T-helper 2 cell treated with Interferon-gamma antibody and Interleukin-4, amounts not matched to agents 5 μg/mL and 100 μg/mL, for 36 hours (primary cell): ENCODE measurements around the gene RAC2.

Experiments
- DNase-seq: peaks from one replicate; pipeline ENCODE4 v3.0.0; 2021; ENCODE audit warnings: low spot score
- H3K27ac Mint-ChIP-seq: one replicate; pipeline ENCODE4 v1.8.0; 2021; ENCODE audit warnings: mild to moderate bottlenecking, mixed read lengths
- H3K27me3 Mint-ChIP-seq: one replicate; pipeline ENCODE4 v1.8.0; 2021; ENCODE audit warnings: low read depth, mixed read lengths
- H3K36me3 Mint-ChIP-seq: one replicate; pipeline ENCODE4 v1.8.0; 2021; ENCODE audit warnings: low read depth, mixed read lengths
- H3K4me1 Mint-ChIP-seq: one replicate; pipeline ENCODE4 v1.8.0; 2021; ENCODE audit warnings: low read depth, mixed read lengths
- H3K4me3 Mint-ChIP-seq: one replicate; pipeline ENCODE4 v1.8.0; 2022; ENCODE audit warnings: mild to moderate bottlenecking, moderate library complexity, mixed read lengths
- H3K9me3 Mint-ChIP-seq: one replicate; pipeline ENCODE4 v1.8.0; 2021; ENCODE audit warnings: mixed read lengths

Gene RAC2

GRCh38 chr22:37186228-37186996 lies 57.7 kb downstream of the RAC2 start:
- peaks cover 8% of the 10 kb centered on the region for H3K36me3 Mint-ChIP-seq
- H3K4me3 Mint-ChIP-seq: peak overlapping the region; percentile 73
- no peaks in the 10 kb centered on the region for H3K9me3 Mint-ChIP-seq
- DNase-seq: peak; percentile 44
- no peaks in the 10 kb centered on the region for H3K27me3 Mint-ChIP-seq
- H3K4me1 Mint-ChIP-seq: peaks cover 42% of the 10 kb centered on the region
- H3K27ac Mint-ChIP-seq: peak overlapping the region; percentile 78

DNA sequence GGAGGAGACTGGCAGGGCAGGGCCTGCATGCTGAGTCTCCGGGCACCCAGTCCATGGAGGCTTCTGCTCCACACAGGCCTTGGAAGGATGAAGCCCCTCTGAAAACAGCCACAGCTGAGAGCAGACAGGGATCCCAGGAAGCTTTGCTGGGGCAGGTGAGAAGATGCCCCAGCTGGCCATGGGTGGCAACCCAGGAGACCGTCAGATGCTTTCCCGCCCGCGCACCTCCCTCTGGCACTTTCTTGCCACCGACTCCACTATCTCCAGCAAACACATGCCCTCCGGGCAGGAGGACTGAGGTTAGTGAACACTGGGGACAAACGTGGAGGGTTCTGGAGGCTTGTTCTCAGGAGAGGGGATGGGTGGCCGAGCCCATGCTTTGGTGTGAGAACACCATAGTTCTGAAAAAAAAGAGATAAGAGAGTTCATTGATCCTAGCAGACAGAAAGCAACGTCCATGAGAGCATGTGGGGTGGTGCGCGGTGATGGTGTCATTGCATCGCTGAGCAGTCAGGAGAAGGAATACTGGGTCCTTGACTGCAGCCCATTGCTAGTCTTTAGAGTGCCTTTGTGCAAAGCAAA lies 58.3 kb downstream of the RAC2 start:
- Mint-ChIP-seq H3K4me3 (peak overlapping the region; percentile 73), H3K4me1 (peaks cover 42% of the 10 kb centered on the region), H3K36me3 (peaks cover 8% of the 10 kb centered on the region), H3K9me3 (no peaks in the 10 kb centered on the region), H3K27ac (peak overlapping the region; percentile 78), H3K27me3 (no peaks in the 10 kb centered on the region)
- DNase-seq: no peak

DNA sequence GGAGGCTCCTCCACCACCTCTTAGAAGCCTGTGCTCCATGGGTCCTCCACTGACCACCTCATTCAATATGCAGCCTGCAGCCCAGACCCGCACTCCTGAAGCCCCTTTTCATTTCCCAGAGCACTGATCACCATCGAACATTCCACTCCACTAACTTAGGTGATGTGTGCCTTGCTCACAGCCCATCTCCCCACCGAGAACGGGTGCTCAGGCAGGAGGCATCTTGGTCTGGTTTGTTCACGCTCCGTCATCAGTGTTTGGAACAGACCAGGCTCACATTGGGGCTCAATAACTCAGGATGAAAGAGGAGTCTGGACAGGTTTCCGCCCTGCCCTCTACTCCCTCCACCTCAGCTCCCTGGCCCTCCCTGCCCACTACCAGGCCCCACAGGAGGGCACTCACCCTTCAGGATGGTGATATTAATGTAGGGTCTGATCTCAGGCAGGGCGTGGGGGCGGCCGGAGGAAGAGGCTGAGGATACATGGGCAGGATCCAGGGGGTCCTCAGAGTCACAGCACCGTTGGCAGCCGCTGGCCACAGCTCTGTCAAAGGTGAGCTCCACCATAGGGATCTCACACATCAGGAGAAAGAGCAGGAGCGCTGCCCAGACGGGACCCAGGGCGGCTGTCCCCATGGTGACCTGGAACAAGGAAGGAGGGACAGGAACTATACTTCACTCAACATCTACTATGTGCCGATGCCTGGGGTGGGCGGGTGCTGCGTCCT lies 59.1 kb downstream of the RAC2 start:
- Mint-ChIP-seq H3K9me3 (no peaks in the 10 kb centered on the region), H3K4me1 (peaks cover 42% of the 10 kb centered on the region), H3K36me3 (peaks cover 4% of the 10 kb centered on the region), H3K4me3 (no peak overlapping the region), H3K27me3 (no peaks in the 10 kb centered on the region), H3K27ac (peak overlapping the region; percentile 22)
- DNase-seq: no peak

- Mint-ChIP-seq H3K27ac (no peak overlapping the region), H3K4me3 (no peak overlapping the region)
These were observed 59.7 kb downstream of the RAC2 start for GRCh38 chr22:37184380-37184755.

GRCh38 chr22:37183432-37184379 lies 60.4 kb downstream of the RAC2 start:
- Mint-ChIP-seq H3K36me3 (no peaks in the 10 kb centered on the region), H3K9me3 (no peaks in the 10 kb centered on the region), H3K27me3 (no peaks in the 10 kb centered on the region), H3K4me1 (peaks cover 34% of the 10 kb centered on the region), H3K4me3 (no peak overlapping the region), H3K27ac (peak overlapping the region; percentile 56)
- no peak for DNase-seq

More at GRCh38 chr22:37184380-37184755, 59.7 kb downstream of the RAC2 start:
- Mint-ChIP-seq H3K27me3 (no peaks in the 10 kb centered on the region), H3K4me1 (peaks cover 40% of the 10 kb centered on the region), H3K9me3 (no peaks in the 10 kb centered on the region), H3K36me3 (peaks cover 2% of the 10 kb centered on the region)
- DNase-seq: no peak

- Mint-ChIP-seq H3K4me3 (no peak overlapping the region), H3K27me3 (no peaks in the 10 kb centered on the region), H3K9me3 (no peaks in the 10 kb centered on the region), H3K4me1 (peaks cover 32% of the 10 kb centered on the region), H3K27ac (no peak overlapping the region), H3K36me3 (no peaks in the 10 kb centered on the region)
- DNase-seq: no peak
These were observed 61.2 kb downstream of the RAC2 start for GRCh38 chr22:37182949-37183245.

- no peaks in the 10 kb centered on the region for H3K36me3 Mint-ChIP-seq
- DNase-seq: no peak
- H3K4me1 Mint-ChIP-seq: peaks cover 30% of the 10 kb centered on the region
These were observed 61.7 kb downstream of the RAC2 start for GRCh38 chr22:37182101-37182948.

DNA sequence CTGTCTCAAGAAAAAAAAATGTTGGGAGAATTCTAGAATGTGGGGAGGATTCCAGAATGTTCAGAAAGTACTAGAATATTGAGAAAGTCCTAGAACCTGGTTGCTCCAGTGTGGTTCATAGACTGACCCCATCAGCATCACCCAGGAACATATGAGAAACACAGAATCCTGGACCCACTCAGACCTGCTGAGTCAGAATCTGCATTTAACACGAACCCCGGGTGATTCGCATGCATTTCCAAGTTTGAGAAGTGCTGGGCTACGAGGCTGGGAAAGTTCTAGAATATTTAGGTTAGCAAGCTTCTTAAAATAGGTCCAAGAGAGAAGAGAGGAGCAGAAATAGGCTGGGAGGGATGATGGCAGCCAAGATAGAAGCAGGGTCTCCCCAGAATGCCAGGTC lies 62.4 kb downstream of the RAC2 start:
- peaks cover 26% of the 10 kb centered on the region for H3K4me1 Mint-ChIP-seq
- H3K27me3 Mint-ChIP-seq: peaks cover 3% of the 10 kb centered on the region
- no peak overlapping the region for H3K27ac Mint-ChIP-seq
- H3K9me3 Mint-ChIP-seq: no peaks in the 10 kb centered on the region
- no peak overlapping the region for H3K4me3 Mint-ChIP-seq
- no peak for DNase-seq
- H3K36me3 Mint-ChIP-seq: no peaks in the 10 kb centered on the region

More at GRCh38 chr22:37182101-37182948, 61.7 kb downstream of the RAC2 start:
- Mint-ChIP-seq H3K9me3 (no peaks in the 10 kb centered on the region), H3K27ac (no peak overlapping the region), H3K4me3 (no peak overlapping the region), H3K27me3 (peaks cover 3% of the 10 kb centered on the region)

GRCh38 chr22:37180531-37181231 lies 63.4 kb downstream of the RAC2 start:
- H3K36me3 Mint-ChIP-seq: no peaks in the 10 kb centered on the region
- DNase-seq: no peak
- H3K4me3 Mint-ChIP-seq: no peak overlapping the region
- H3K27me3 Mint-ChIP-seq: peaks cover 3% of the 10 kb centered on the region
- no peaks in the 10 kb centered on the region for H3K9me3 Mint-ChIP-seq
- H3K27ac Mint-ChIP-seq: peak overlapping the region; percentile 49
- H3K4me1 Mint-ChIP-seq: peaks cover 19% of the 10 kb centered on the region

GRCh38 chr22:37179622-37180420 lies 64.2 kb downstream of the RAC2 start:
- Mint-ChIP-seq H3K27me3 (peaks cover 3% of the 10 kb centered on the region), H3K36me3 (no peaks in the 10 kb centered on the region), H3K4me1 (peaks cover 12% of the 10 kb centered on the region), H3K9me3 (no peaks in the 10 kb centered on the region), H3K27ac (no peak overlapping the region), H3K4me3 (no peak overlapping the region)
- no peak for DNase-seq

DNA sequence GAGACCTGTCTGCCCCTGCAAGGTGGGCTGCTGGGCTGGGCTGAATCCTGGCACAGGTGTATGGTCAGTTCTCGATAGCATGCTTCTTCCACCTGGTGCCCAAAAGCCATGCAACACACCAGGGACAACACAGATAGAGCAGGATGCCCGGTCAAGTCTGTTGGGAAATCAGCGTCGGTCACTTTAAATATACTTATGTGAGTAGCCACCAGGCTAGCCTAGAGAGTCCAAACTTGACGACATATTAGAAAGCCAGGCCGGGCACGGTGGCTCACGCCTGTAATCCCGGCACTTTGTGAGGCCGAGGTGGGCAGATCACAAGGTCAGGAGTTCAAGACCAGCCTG lies 65.0 kb downstream of the RAC2 start:
- no peaks in the 10 kb centered on the region for H3K36me3 Mint-ChIP-seq
- no peak overlapping the region for H3K27ac Mint-ChIP-seq
- no peak overlapping the region for H3K4me3 Mint-ChIP-seq
- DNase-seq: no peak
- H3K27me3 Mint-ChIP-seq: peaks cover 3% of the 10 kb centered on the region
- peaks cover 10% of the 10 kb centered on the region for H3K4me1 Mint-ChIP-seq
- no peaks in the 10 kb centered on the region for H3K9me3 Mint-ChIP-seq
